ENCODE data around the gene ECHS1. TPM values are rescaled to one million over a fixed set of nuclear protein-coding genes. Genes with fewer than 3 reads are reported as not detected.

ECHS1 gene
- 51.8 and 52.0 TPM in 2 replicates for total RNA-seq

DNA sequence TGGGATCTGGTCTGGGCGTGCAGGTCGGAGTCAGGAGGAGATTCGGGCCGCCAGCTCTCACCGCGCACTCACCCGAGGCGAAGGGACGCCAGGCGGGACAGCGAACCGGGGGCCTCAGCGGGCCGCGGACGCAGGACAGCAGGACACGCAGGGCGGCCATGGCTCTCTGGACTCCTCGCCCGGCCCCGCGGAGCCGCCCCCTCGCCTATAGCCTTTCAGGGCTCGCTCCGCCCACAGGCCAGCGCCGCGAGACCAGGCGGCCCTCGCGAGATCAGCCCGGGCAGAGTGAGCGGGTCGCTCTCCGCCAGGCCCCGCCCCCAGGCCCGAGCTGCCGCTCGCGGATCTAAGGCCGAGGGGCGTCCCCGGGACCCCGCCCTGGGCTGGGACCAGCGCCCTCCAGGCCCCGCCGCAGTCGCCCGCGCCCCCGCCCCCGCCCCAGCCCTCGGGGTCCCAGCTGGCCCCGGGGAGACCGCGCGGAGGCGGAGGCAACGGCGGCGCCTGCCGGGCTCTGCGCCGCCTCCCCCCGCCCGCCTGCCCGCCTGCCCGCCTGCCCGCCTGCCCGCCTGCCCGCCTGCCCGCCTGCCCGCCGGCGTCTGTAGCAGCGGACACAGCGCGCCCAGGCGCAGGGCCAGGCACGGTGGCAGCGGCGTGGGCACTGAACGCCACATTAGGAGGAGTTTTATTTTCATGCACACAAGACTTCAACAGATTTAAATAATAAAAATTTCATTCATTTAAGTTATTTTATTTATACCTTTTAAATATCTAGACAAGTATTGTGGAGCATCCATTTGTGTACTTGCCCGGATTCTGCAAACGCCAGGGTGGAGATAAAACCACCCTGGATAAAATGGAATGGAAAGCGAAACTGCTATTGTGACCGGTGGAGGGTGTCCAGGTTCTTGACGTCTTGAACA, at the start of gene ECHS1:
ECHS1 (minus strand) TSS at position 181 of the 917 bp plus-strand sequence; CDS start at position 160, 21 bp downstream.

GRCh38 chr10:133394064-133394663, 21.0 kb upstream of the ECHS1 start, which contains the start of gene MTG1:
Gene MTG1, plus strand, starts transcription at chr10:133394157. Its CDS starts 64 bp downstream, at chr10:133394221.

DNA sequence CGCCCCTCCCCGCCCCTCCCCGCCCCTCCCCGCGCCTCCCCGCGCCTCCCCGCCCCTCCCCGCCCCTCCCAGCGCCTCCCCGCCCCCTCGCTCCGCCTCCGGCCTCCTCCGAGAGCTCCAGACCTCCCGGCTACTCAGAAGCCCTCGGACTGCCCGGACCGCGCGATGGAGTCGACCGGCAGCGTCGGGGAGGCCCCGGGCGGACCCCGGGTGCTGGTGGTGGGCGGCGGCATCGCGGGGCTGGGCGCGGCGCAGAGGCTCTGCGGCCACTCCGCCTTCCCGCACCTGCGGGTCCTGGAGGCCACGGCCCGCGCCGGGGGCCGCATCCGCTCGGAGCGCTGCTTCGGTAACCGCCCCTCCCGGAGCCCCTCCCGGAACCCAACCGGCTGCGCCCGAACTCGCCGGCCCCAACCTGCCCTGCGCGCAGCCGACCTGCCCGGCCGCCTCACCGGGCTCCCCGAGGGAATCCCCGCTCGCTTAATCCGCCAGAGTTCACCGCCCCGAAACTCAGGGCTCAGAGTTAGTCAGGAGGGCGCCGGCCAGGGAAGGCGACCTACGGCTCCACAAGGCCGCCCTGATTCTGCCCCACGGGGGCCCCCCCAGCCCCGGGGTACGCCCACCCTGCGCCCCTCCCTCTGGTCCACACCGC, 6.1 kb upstream of the ECHS1 start, which contains the start of gene PAOX:
PAOX (plus strand) TSS at position 111 of the 649 bp plus-strand sequence; CDS start at position 166, 55 bp downstream.

DNA sequence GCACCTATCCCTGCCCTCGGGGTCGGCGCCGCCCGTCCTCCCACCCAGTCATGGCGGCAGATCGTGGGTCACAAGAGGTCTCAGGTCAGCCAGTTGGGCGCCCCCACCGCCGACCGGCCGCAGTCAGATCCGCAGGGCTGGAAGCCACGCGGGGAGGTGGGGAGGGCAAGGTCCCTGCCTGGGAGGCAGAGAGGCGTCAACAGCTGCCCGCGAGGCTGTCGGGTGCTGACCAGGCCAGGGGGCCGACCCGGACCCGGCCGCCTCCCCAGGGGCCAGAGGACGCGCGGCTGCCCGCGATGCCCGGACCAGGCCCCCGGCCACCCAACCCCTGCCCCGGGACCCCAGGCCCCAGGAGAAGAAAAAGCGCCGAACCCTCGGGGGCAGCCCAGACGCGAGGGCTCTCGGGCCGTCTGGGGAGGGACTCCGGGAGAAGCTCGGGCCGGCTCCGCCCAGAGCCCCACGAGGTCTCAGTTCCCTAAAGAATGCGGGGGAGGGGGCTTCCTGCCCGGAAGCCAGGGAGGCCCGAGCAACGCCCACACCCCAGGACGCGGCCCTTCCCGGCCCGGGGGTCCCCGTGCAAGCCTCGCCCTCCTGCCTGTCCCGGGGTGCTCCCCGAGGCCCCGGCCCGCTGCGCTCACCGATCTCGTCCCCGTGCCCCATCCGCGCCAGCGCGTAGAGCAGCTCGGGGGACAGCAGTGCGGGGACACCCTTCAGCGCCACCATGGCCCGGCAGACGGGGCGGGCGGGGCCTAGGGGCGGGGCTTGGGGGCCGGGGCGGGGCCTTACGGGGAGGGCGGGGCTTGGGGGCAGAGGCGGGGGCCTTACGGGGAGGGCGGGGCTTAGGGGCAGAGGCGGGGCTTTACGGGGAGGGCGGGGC, 15.6 kb downstream of the ECHS1 start, which contains the start of gene FUOM:
FUOM (minus strand) TSS at position 735 of the 877 bp plus-strand sequence; CDS start at position 723, 12 bp downstream.

GRCh38 chr10:133336577-133337369, 36.4 kb downstream of the ECHS1 start, which contains the start of gene CALY:
Gene CALY, minus strand, starts transcription at chr10:133336896. Its CDS starts 7,907 bp downstream, at chr10:133328989.

Small RNA genes within 50 kb of the gene (small RNA-seq; reads per million reads assigned to genes)
- gene AL360181.4 (not detected), gene BANF1P2 (not detected), gene MIR3944 (not detected)

Other genes with a start within 250 kb of the ECHS1 start
- gene KNDC1, start 213.1 kb downstream of the ECHS1 start, total RNA-seq, result 0.54 and 0.65 TPM in 2 replicates
- gene UTF1, start 143.1 kb downstream of the ECHS1 start, total RNA-seq, result not detected in 2 replicates
- gene VENTX, start 135.5 kb downstream of the ECHS1 start, total RNA-seq, result not detected in 2 replicates
- gene ADAM8, start 96.5 kb downstream of the ECHS1 start, total RNA-seq, result 0.32 and 0.65 TPM in 2 replicates
- gene TUBGCP2, start 64.5 kb downstream of the ECHS1 start, total RNA-seq, result 51.0 and 62.5 TPM in 2 replicates
- gene ZNF511, start 64.4 kb downstream of the ECHS1 start, total RNA-seq, result 21.1 and 23.0 TPM in 2 replicates
- gene CALY, start 36.5 kb downstream of the ECHS1 start, total RNA-seq, result not detected in 2 replicates
- gene PRAP1, start 26.0 kb downstream of the ECHS1 start, total RNA-seq, result not detected in 2 replicates
- 10.4 and 20.8 TPM in 2 replicates for gene FUOM, start 15.3 kb downstream of the ECHS1 start, total RNA-seq
- 4.2 and 4.4 TPM in 2 replicates for gene PAOX, start 5.9 kb upstream of the ECHS1 start, total RNA-seq
- 29.1 and 29.4 TPM in 2 replicates for gene MTG1, start 20.8 kb upstream of the ECHS1 start, total RNA-seq
- 0.11 and 0.13 TPM in 2 replicates for gene SPRN, start 51.3 kb upstream of the ECHS1 start, total RNA-seq
- gene SCART1, start 80.6 kb upstream of the ECHS1 start, total RNA-seq, result 3.3 and 3.4 TPM in 2 replicates
- gene CYP2E1, start 154.0 kb upstream of the ECHS1 start, total RNA-seq, result 1.6 TPM in 2 replicates
- gene SYCE1, start 192.2 kb upstream of the ECHS1 start, total RNA-seq, result not detected in 2 replicates

Measured in articular chondrocyte of knee joint (primary cell).